T-cell (primary cell): ENCODE measurements around the gene SLC38A10. TPM values are rescaled to one million over a fixed set of nuclear protein-coding genes. Genes with fewer than 3 reads are reported as not detected.
A peak's percentile ranks its signal among the peaks of the same experiment; 100 is the strongest.

Source experiments
- ATAC-seq, 4 experiments: fragments of 200-7000 bp in 3 of 4; fragments of 150-1000 bp in 1 of 4; cut with Tn5 transposase; replicated peaks in 1 of 4; 1 replicate in 3 of 4; 2 replicates in 1 of 4; pipeline ENCODE4 v1.10.0; 2021; ENCODE audit warnings: moderate library complexity in 3 of 4, mild to moderate bottlenecking in 2 of 4, moderate number of reproducible peaks in 1 of 4
- CTCF ChIA-PET, 2 donors: fragments of 300-600 bp; sonication (Branson Sonifier 250); formaldehyde crosslinking; loops; one replicate each; lab custom pipeline; 2022; ENCODE audit warnings: antibody characterized with exemption in 2 of 2; lab: Charles Lee
- POLR2A ChIA-PET, 2 donors: fragments of 300-600 bp; sonication (Branson Sonifier 250); formaldehyde crosslinking; loops; one replicate each; lab custom pipeline; 2022; ENCODE audit warnings: antibody characterized with exemption in 2 of 2; lab: Charles Lee
- DNase-seq, 35 experiments: peaks; one replicate each; pipeline versions ENCODE4 v3.0.0 to v3.0.0-alpha.2; 2013 to 2023
- H3K27ac ChIP-seq: one replicate; pipeline ENCODE4 v1.5.1; 2013; ENCODE audit warnings: low read length
- H3K27me3 ChIP-seq, 2 experiments: replicated peaks in 1 of 2; 1 replicate in 1 of 2; 2 replicates in 1 of 2; pipeline versions ENCODE4 v1.6.1 to v1.7.0; 2013; ENCODE audit warnings: low read length in 1 of 2, mixed read lengths in 1 of 2; ENCODE audit not compliant: control insufficient read depth in 2 of 2, insufficient read depth in 2 of 2; ENCODE audit errors: extremely low read depth in 1 of 2
- H3K36me3 ChIP-seq, 2 donors: 1 replicate in 1 of 2; 2 replicates in 1 of 2; pipeline versions ENCODE4 v1.6.1 to v1.7.0; 2013; ENCODE audit warnings: low read length in 1 of 2; ENCODE audit not compliant: control insufficient read depth in 2 of 2, insufficient read depth in 1 of 2; ENCODE audit errors: extremely low read depth in 1 of 2
- H3K4me1 ChIP-seq, 2 experiments: 1 replicate in 1 of 2; 2 replicates in 1 of 2; pipeline versions ENCODE4 v1.6.1 to v1.7.0; 2013; ENCODE audit warnings: low read length in 2 of 2, mixed read lengths in 1 of 2; ENCODE audit not compliant: insufficient read depth in 2 of 2, control insufficient read depth in 1 of 2; ENCODE audit errors: extremely low read depth in 1 of 2
- H3K4me3 ChIP-seq, 2 donors: 1 replicate in 1 of 2; 2 replicates in 1 of 2; pipeline versions ENCODE4 v1.5.1 to v1.7.0; 2013; ENCODE audit warnings: mild to moderate bottlenecking in 2 of 2, low read length in 1 of 2, moderate library complexity in 1 of 2; ENCODE audit not compliant: control insufficient read depth in 1 of 2; ENCODE audit errors: extremely low read depth in 1 of 2
- H3K9me3 ChIP-seq: 2 replicates; pipeline ENCODE4 v1.7.0; 2013
- H3K27ac Mint-ChIP-seq, 2 donors: one replicate each; pipeline ENCODE4 v1.8.0; 2020 to 2021; ENCODE audit warnings: mild to moderate bottlenecking in 2 of 2, mixed read lengths in 2 of 2
- H3K27me3 Mint-ChIP-seq, 2 donors: one replicate each; pipeline ENCODE4 v1.8.0; 2021 to 2022; ENCODE audit warnings: mixed read lengths in 2 of 2
- H3K36me3 Mint-ChIP-seq: one replicate; pipeline ENCODE4 v1.8.0; 2021; ENCODE audit warnings: mixed read lengths
- H3K4me1 Mint-ChIP-seq, 3 donors: one replicate each; pipeline ENCODE4 v1.8.0; 2020 to 2022; ENCODE audit warnings: mixed read lengths in 3 of 3, mild to moderate bottlenecking in 1 of 3
- H3K4me3 Mint-ChIP-seq, 3 donors: one replicate each; pipeline ENCODE4 v1.8.0; 2020 to 2022; ENCODE audit warnings: mild to moderate bottlenecking in 3 of 3, mixed read lengths in 3 of 3, moderate library complexity in 3 of 3
- H3K9me3 Mint-ChIP-seq, 3 donors: one replicate each; pipeline ENCODE4 v1.8.0; 2020 to 2022; ENCODE audit warnings: mixed read lengths in 3 of 3
- WGBS: methylation state at CpG from one replicate; pipeline ENCODE4 v1.1.5; 2013; ENCODE audit warnings: missing lambda C conversion rate; ENCODE audit not compliant: insufficient coverage; 5-methylcytosine and 5-hydroxymethylcytosine counted together
- total RNA-seq, 35 experiments: library from RNA in 6 of 35; stranded (reverse) in 6 of 35; fragments of 120-200 nt in 1 of 35; gene quantifications; one replicate each; pipeline versions ENCODE4 v1.2.1 to v1.2.4 and lab custom pipeline; 2013 to 2026

Gene SLC38A10
- total RNA-seq, 5 donors from 2014 or later (not counting 1 experiment from before 2014, with no cell fraction given), result 52.8 to 95.2 (median 82.3) TPM

DNA sequence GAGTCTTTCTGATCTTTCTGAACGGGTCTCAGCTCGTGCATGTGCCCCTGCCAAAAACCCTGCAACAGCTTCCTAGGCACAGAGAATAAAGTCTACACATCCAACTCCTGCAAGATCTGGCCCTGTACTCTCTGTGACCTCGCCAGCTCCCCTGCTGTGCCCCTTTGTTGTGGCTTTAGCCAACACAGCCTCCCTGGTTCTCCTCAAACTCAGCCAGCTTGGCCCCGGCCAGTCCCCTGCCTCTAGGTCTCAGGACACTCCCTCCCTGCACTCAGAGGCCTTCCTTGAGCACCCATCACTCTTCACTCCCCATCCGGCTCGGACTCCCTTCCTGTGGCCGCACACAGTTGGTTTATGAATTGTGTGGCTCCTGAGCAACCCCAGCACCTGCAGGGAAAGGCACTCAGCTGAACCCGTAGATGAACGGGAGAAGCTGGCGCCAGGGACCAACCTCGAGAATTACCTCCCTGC, 73.7 kb downstream of the SLC38A10 start:
- Histone ChIP-seq H3K27ac (no peak overlapping the region), H3K4me1 (peaks cover 8 to 22% of the 10 kb centered on the region in 2 experiments), H3K27me3 (peaks cover 0 to 9% of the 10 kb centered on the region in 2 experiments), H3K4me3 (no peak overlapping the region), H3K36me3 (peaks cover 0 to 14% of the 10 kb centered on the region in 2 donors), H3K9me3 (no peaks in the 10 kb centered on the region)
- DNase-seq (no peak), ATAC-seq (no peak)
- Mint-ChIP-seq H3K27ac (no peak overlapping the region), H3K9me3 (no peaks in the 10 kb centered on the region), H3K4me3 (peak overlapping the region; percentile 61 to 82 (median 61)), H3K27me3 (no peaks in the 10 kb centered on the region), H3K36me3 (peaks cover 10% of the 10 kb centered on the region), H3K4me1 (peaks cover 8 to 17% (median 11%) of the 10 kb centered on the region in 3 donors)
- POLR2A ChIA-PET, result no interaction called here
- WGBS, result 85% methylated on average over 9 of the region's 11 CpGs
- CTCF ChIA-PET, result no interaction called here

DNA sequence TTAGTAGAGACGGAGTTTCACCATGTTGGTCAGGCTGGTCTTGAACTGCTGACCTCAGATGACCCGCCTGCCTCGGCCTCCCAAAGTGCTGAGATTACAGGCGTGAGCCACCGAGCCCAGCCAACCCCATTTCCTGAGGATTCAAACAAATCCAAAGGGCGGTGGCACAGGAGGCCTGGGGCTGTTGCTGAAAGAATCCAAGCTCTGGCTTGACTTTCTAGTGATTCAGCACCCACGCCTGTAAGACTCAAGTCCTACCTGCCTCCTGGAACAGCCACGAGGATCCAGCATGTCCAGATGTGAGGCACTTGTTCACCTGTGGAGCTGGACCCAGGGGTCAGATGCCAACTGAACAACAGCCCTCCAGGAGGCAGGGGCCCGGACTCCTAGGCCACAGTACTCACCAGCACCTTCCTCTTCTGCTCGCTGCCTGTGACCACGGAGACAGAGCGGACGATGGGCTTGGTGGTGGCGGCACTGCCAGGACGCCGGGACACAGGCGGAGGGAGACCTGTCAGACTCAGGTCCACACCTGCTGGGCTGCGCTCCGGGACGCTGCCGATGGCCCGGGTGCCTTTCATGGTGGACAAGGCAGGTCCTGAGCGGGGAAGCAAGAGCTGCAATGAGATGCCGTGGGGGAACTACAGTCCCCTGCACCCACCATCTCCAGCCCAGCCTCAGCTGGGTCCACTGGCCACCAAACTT, 75.5 kb downstream of the SLC38A10 start:
- CTCF ChIA-PET, result interaction anchor here in 1 of 2 donors (0.7 kb wide), 1 partner anchor 204 kb away, joined by 3 read pairs; no protein-coding TSS in a partner anchor
- Histone ChIP-seq H3K4me1 (peaks cover 8 to 22% of the 10 kb centered on the region in 2 experiments), H3K36me3 (peaks cover 0 to 14% of the 10 kb centered on the region in 2 donors), H3K27ac (no peak overlapping the region), H3K27me3 (peaks cover 0 to 9% of the 10 kb centered on the region in 2 experiments), H3K9me3 (no peaks in the 10 kb centered on the region), H3K4me3 (no peak overlapping the region)
- DNase-seq (no peak), ATAC-seq (no peak)
- H3K36me3 Mint-ChIP-seq, result peaks cover 13% of the 10 kb centered on the region
- WGBS, result 96% methylated on average over 19 of the region's 24 CpGs
- H3K9me3 Mint-ChIP-seq, result no peaks in the 10 kb centered on the region
- H3K4me1 Mint-ChIP-seq, result peaks cover 8 to 17% (median 11%) of the 10 kb centered on the region in 3 donors
- H3K4me3 Mint-ChIP-seq, result no peak overlapping the region
- no peaks in the 10 kb centered on the region for H3K27me3 Mint-ChIP-seq
- POLR2A ChIA-PET, result interaction anchor here in 1 of 2 donors (0.6 kb wide), 2 partner anchors 28 to 637 kb away, joined by 3 to 4 read pairs; no protein-coding TSS in a partner anchor
- no peak overlapping the region for H3K27ac Mint-ChIP-seq

DNA sequence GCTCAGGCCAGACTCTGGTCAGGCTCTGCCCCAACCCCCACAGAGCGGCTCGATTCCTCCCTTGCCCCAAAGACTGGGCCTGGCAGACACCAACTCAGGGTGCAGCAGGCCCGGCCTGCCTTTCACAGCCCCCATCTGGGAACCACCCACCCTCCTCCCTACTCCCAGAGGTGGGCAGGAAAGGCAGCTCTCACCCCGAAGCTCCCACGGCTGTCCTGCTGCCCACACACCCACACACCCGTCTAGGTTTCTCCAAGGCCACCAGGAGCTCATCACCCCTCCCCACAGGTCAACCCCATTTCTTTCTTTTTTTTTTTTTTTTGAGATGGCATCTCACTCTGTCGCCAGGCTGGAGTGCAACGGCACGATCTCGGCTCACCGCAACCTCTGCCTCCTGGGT, 76.1 kb downstream of the SLC38A10 start:
- Histone ChIP-seq H3K36me3 (peaks cover 0 to 14% of the 10 kb centered on the region in 2 donors), H3K27me3 (peaks cover 0 to 9% of the 10 kb centered on the region in 2 experiments), H3K9me3 (no peaks in the 10 kb centered on the region), H3K4me3 (no peak overlapping the region), H3K27ac (no peak overlapping the region), H3K4me1 (peaks cover 8 to 22% of the 10 kb centered on the region in 2 experiments)
- DNase-seq (no peak), ATAC-seq (no peak)
- 87% methylated on average over 11 of the region's 11 CpGs for WGBS
- Mint-ChIP-seq H3K4me3 (no peak overlapping the region), H3K27ac (no peak overlapping the region), H3K27me3 (no peaks in the 10 kb centered on the region), H3K4me1 (peaks cover 7 to 16% (median 11%) of the 10 kb centered on the region in 3 donors), H3K36me3 (peaks cover 13% of the 10 kb centered on the region), H3K9me3 (no peaks in the 10 kb centered on the region)
- POLR2A ChIA-PET, result interaction anchor here in 1 of 2 donors (0.6 kb wide), 1 partner anchor 29 kb away, joined by 3 read pairs; no protein-coding TSS in a partner anchor
- CTCF ChIA-PET, result interaction anchor here in 1 of 2 donors (0.7 kb wide), 1 partner anchor 203 kb away, joined by 3 read pairs; no protein-coding TSS in a partner anchor

DNA sequence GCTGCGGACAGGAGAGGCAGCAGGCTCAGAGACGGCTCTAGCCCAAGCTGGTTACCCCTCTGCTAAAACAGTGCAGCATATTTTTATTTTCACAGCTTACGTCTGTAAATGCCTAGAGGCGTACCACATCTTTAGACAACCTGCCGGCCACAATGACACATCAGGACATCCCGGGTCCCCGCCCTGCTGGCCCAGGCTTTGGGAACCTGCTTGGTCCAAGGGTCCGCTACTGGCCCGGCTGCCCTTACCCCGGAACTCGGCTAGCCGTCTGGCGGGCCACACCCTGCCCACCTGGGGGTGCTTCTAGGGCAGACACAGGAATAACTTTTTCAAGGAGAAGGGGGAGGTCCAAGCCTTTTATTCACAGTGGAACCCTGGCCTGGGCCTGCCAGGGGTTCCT, 76.6 kb downstream of the SLC38A10 start:
- Mint-ChIP-seq H3K4me1 (peaks cover 2 to 11% (median 5%) of the 10 kb centered on the region in 3 donors), H3K4me3 (no peak overlapping the region), H3K27ac (no peak overlapping the region), H3K9me3 (no peaks in the 10 kb centered on the region), H3K27me3 (no peaks in the 10 kb centered on the region), H3K36me3 (peaks cover 13% of the 10 kb centered on the region)
- no peak for ATAC-seq
- peaks cover 0 to 14% of the 10 kb centered on the region in 2 donors for H3K36me3 ChIP-seq
- CTCF ChIA-PET, result no interaction called here
- H3K4me3 ChIP-seq, result no peak overlapping the region
- no peak for DNase-seq
- H3K27me3 ChIP-seq, result peaks cover 0 to 6% of the 10 kb centered on the region in 2 experiments
- POLR2A ChIA-PET, result no interaction called here
- H3K27ac ChIP-seq, result no peak overlapping the region
- H3K9me3 ChIP-seq, result no peaks in the 10 kb centered on the region
- WGBS, result 88% methylated on average over 9 of the region's 13 CpGs
- H3K4me1 ChIP-seq, result peaks cover 8 to 17% of the 10 kb centered on the region in 2 experiments

DNA sequence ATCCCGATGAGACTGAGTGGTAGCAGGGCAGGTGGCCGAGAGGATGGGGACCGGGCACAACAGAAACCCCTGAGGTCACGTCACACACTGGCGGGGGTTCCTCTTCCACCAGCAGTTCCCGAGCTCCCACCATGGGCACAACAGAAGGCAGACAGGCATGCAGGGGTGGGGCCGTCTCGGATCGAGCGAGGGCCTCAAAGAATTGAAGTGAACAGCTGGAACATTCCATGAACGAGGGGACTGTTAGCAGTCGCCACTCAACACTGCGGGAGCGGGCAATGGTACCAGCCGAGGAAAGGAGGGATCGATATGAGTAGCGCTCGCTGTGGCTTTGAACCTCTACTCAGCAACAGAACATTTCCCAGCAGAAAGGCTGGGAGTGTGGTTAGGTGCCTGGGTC, 77.6 kb downstream of the SLC38A10 start:
- H3K27me3 ChIP-seq, result peaks cover 0 to 5% of the 10 kb centered on the region in 2 experiments
- ChIA-PET CTCF (no interaction called here), POLR2A (no interaction called here)
- 95% methylated on average over 10 of the region's 18 CpGs for WGBS
- H3K36me3 ChIP-seq, result peaks cover 0 to 14% of the 10 kb centered on the region in 2 donors
- H3K27me3 Mint-ChIP-seq, result no peaks in the 10 kb centered on the region
- H3K9me3 Mint-ChIP-seq, result no peaks in the 10 kb centered on the region
- H3K27ac ChIP-seq, result no peak overlapping the region
- H3K4me3 ChIP-seq, result no peak overlapping the region
- H3K36me3 Mint-ChIP-seq, result peaks cover 13% of the 10 kb centered on the region
- H3K4me1 ChIP-seq, result peaks cover 8 to 13% of the 10 kb centered on the region in 2 experiments
- H3K9me3 ChIP-seq, result no peaks in the 10 kb centered on the region
- H3K4me3 Mint-ChIP-seq, result no peak overlapping the region
- DNase-seq (no peak), ATAC-seq (no peak)
- H3K27ac Mint-ChIP-seq, result no peak overlapping the region
- peaks cover 0 to 8% (median 4%) of the 10 kb centered on the region in 3 donors for H3K4me1 Mint-ChIP-seq

DNA sequence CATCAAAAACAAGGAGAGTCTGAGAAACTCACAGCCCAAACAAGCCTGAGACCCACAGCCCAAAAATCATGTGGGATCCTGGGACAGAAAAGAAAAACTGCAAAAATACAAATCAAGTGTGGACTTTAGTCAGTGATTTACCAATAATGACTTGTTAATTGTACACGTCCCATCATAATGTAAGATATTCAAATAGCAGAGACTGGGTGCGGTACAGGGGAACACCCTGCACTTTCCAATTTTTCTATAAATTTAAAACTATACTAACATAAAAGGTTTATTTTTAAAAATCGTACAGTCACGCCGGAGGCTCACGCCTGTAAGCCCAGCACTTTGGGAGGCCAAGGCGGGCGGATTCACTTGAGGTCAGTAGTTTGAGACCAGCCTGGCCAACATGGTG, 81.1 kb downstream of the SLC38A10 start:
- Mint-ChIP-seq H3K27ac (no peak overlapping the region), H3K27me3 (no peaks in the 10 kb centered on the region), H3K36me3 (peaks cover 13% of the 10 kb centered on the region), H3K4me3 (no peak overlapping the region), H3K9me3 (no peaks in the 10 kb centered on the region), H3K4me1 (no peaks in the 10 kb centered on the region)
- no peak overlapping the region for H3K27ac ChIP-seq
- no peak for ATAC-seq
- WGBS, result no CpG with 5 or more reads among the region's 8 CpGs
- no peaks in the 10 kb centered on the region for H3K4me1 ChIP-seq
- ChIA-PET CTCF (no interaction called here), POLR2A (no interaction called here)
- H3K27me3 ChIP-seq, result no peaks in the 10 kb centered on the region
- DNase-seq, result no peak
- H3K4me3 ChIP-seq, result no peak overlapping the region
- H3K9me3 ChIP-seq, result no peaks in the 10 kb centered on the region
- peaks cover 0 to 5% of the 10 kb centered on the region in 2 donors for H3K36me3 ChIP-seq
